Motor neuron (in vitro differentiated cells): ENCODE results near the gene MGAT3. TPM values are rescaled to one million over a fixed set of nuclear protein-coding genes. Genes with fewer than 3 reads are reported as not detected.

Experiments
- ATAC-seq, 8 experiments: fragments of 200-7000 bp; cut with Tn5 transposase; replicated peaks in 6 of 8; 2 replicates each; pipeline ENCODE4 v1.8.0; 2021; ENCODE audit warnings: mild to moderate bottlenecking in 8 of 8, moderate library complexity in 8 of 8
- H3K27ac ChIP-seq, 2 donors: fragments of 250-450 bp; sonication (Bioruptor Pico); 2 replicates each; pipeline ENCODE4 v1.9.0; 2021; ENCODE audit warnings: antibody characterized with exemption in 2 of 2, mild to moderate bottlenecking in 2 of 2, moderate library complexity in 1 of 2
- H3K4me1 ChIP-seq, 2 donors: fragments of 250-450 bp; sonication (Bioruptor Pico); replicated peaks in 1 of 2; 2 replicates each; pipeline ENCODE4 v1.6.1; 2021; ENCODE audit warnings: antibody characterized with exemption in 2 of 2, mild to moderate bottlenecking in 2 of 2, moderate library complexity in 1 of 2
- H3K4me3 ChIP-seq, 5 donors: fragments of 250-450 bp; sonication (Bioruptor Pico); 2 replicates each; pipeline ENCODE4 v1.9.0; 2021; ENCODE audit warnings: antibody characterized with exemption in 5 of 5, mild to moderate bottlenecking in 5 of 5, moderate library complexity in 4 of 5
- WGBS, 10 experiments: fragments of 450-650 bp; shearing (Covaris generic); methylation state at CpG; one replicate each; pipeline ENCODE4 v1.0.0; 2022; 5-methylcytosine and 5-hydroxymethylcytosine counted together
- in situ Hi-C, 9 experiments: fragments of 400-800 bp; cut with MboI; loops; one replicate each; pipeline ENCODE4 v1.15.0; 2021; ENCODE audit warnings: low sequenced_read_pairs in 9 of 9, low pct_unique_long_range_greater_than_20kb in 2 of 9; ENCODE audit not compliant: unreplicated experiment in 9 of 9
- total RNA-seq, 8 experiments: library from RNA; unstranded; fragments of 300-600 nt; gene quantifications; 2 replicates each; pipeline versions ENCODE4 v1.2.3 to v1.2.4, GENCODE V29; 2022

Gene MGAT3
- total RNA-seq, 8 experiments from 2014 or later: 17.5 to 28.6 (median 20.4) TPM

DNA sequence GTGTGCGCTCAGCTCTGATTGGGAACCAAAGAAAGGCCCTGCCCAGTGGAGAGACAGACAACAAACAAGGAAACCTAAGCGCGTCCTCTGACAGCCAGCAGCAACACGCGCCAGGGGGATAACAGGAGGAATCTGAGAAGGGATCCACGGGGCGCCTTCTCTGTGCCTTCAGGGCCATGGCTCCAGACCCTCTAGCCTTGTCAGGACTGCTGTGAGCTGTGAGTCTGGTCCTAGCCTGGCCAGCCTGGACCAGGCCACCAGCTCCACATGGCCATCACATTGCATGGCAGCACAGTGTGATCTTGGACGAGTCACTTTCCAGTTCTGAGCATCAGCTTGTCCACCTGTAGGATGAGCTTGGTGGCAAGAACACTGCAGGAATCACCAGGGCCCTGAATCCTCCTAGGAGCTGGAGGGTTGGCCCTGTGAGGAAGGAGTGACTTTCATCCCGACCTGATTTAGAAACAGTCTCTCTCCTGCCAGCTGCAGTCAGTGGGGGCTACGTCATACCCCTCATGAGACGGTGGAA, 11.8 kb upstream of the MGAT3 start:
- Histone ChIP-seq H3K4me3 (no peak overlapping the region), H3K27ac (no peak overlapping the region), H3K4me1 (peaks cover 8 to 10% of the 10 kb centered on the region in 2 donors)
- ATAC-seq: peak in 1 of 8 experiments; percentile 7
- in situ Hi-C loops: no loop called here
- 92 to 100% (median 98%) methylated on average over 2 to 7 of the region's 11 CpGs; no CpG with 5 or more reads in 5 of the 10 experiments for WGBS, 10 experiments

GRCh38 chr22:39445678-39446077, 11.1 kb upstream of the MGAT3 start:
- peak overlapping the region in 1 of 2 donors; percentile 33 for H3K27ac ChIP-seq
- H3K4me1 ChIP-seq: peaks cover 8 to 10% of the 10 kb centered on the region in 2 donors
- in situ Hi-C loops: no loop called here
- no peak overlapping the region for H3K4me3 ChIP-seq
- WGBS, 10 experiments: 67 to 93% methylated on average over 2 to 3 of the region's 9 CpGs; no CpG with 5 or more reads in 8 of the 10 experiments
- ATAC-seq: peak in 4 of 8 experiments; percentile 5 to 16 (median 13)

DNA sequence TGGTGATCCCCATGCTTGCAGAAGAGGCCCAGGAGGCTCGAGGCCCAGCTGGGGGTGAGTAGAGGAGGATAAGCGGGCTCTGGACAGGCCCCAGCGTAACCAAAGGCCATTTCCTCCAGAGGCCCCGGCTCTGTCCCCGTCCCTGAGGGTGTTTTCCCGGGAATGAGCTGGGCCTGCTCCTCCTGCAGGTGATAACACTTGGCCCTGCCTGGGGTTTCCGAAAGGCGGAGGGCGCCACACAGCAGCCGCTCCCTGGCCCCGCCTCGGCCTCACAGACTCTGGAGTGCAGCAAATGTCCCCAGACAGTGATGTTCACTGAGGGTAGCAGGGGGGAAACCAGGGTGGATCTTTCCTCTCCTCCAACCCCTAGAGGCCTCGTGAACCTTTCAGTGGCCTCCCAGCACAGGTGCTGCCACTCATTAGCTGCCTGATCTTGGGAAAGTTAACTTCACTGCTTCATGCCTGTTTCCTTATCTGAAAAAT, 10.5 kb upstream of the MGAT3 start:
- in situ Hi-C loops: no loop called here
- no peak overlapping the region for H3K4me3 ChIP-seq
- no peak overlapping the region for H3K27ac ChIP-seq
- ATAC-seq: peak in 6 of 8 experiments; percentile 11 to 50 (median 24)
- H3K4me1 ChIP-seq: peaks cover 8 to 10% of the 10 kb centered on the region in 2 donors
- WGBS, 10 experiments: 40 to 87% (median 55%) methylated on average over 1 to 10 of the region's 13 CpGs; no CpG with 5 or more reads in 6 of the 10 experiments

- Histone ChIP-seq H3K4me3 (no peak overlapping the region), H3K27ac (no peak overlapping the region), H3K4me1 (peaks cover 8 to 10% of the 10 kb centered on the region in 2 donors)
- in situ Hi-C loops: no loop called here
- peak in 4 of 8 experiments; percentile 9 to 19 (median 10) for ATAC-seq
- 62 to 78% (median 71%) methylated on average over 2 to 12 of the region's 19 CpGs; no CpG with 5 or more reads in 6 of the 10 experiments for WGBS, 10 experiments
Observed at GRCh38 chr22:39448205-39449054, 8.4 kb upstream of the MGAT3 start.

- WGBS, 10 experiments: 73 to 100% (median 90%) methylated on average over 1 to 4 of the region's 6 CpGs; no CpG with 5 or more reads in 4 of the 10 experiments
- ATAC-seq: no peak
- in situ Hi-C loops: no loop called here
Observed at GRCh38 chr22:39449708-39450107, 7.1 kb upstream of the MGAT3 start.

GRCh38 chr22:39450258-39450955, 6.4 kb upstream of the MGAT3 start:
- Histone ChIP-seq H3K27ac (no peak overlapping the region), H3K4me3 (no peak overlapping the region), H3K4me1 (peaks cover 11 to 18% of the 10 kb centered on the region in 2 donors)
- in situ Hi-C loops: no loop called here
- no peak for ATAC-seq
- 74 to 100% (median 83%) methylated on average over 1 to 5 of the region's 13 CpGs; no CpG with 5 or more reads in 3 of the 10 experiments for WGBS, 10 experiments

More at GRCh38 chr22:39449708-39450107, 7.1 kb upstream of the MGAT3 start:
- no peak overlapping the region for H3K4me3 ChIP-seq
- peaks cover 11 to 15% of the 10 kb centered on the region in 2 donors for H3K4me1 ChIP-seq
- H3K27ac ChIP-seq: no peak overlapping the region

DNA sequence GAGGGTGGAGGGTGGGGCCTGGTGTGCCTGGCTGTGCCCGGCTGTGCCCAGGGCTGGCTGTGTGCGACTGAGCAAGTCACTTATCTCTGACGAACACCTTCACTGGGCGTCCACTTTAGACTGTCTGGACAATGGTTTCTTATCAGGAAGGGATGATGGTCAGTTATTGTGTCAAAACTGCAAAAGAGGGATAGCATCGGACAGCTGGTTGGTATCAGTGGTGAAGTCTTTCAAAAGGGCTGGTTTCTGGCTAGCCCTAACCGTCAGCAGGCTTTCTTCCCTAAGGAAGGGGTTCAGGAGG, 4.1 kb upstream of the MGAT3 start:
- WGBS, 10 experiments: 54 to 100% (median 80%) methylated on average over 1 to 4 of the region's 6 CpGs; no CpG with 5 or more reads in 7 of the 10 experiments
- in situ Hi-C loops: no loop called here
- peak in 2 of 8 experiments; percentile 1 to 6 for ATAC-seq
- Histone ChIP-seq H3K4me1 (peaks cover 5 to 16% of the 10 kb centered on the region in 2 donors), H3K4me3 (no peak overlapping the region), H3K27ac (no peak overlapping the region)

DNA sequence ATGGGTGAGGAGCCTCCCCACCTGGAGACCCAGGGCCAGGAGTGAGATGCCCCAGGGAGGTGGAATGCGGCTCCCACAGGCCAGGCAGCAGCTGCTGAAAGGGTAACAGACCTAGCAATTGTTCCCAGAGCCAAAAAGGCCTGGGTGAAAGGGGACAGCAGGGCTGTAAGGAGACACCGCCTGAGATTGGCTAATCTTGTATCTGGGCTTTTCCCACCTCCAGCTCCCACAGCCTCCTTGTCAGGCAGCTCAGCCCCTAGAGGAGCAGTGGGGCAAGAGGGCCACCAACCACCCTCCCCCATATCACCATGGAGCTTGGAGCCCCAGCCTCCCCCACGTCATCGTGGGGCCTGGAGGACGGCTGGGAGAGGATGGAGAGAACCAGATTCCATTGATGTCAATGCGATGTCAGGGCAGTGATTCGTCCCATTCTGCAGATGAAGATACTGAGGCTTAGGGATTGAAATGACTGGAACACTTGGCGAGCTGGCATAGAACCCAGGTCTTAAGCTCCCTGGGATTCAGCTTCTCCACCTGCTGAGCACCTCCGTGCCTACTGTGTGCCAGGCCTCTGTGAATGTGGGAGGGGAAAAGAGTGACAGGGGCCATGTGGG, 2.9 kb upstream of the MGAT3 start:
- WGBS, 10 experiments: 78 to 100% methylated on average over 1 to 3 of the region's 9 CpGs; no CpG with 5 or more reads in 8 of the 10 experiments
- Histone ChIP-seq H3K27ac (no peak overlapping the region), H3K4me1 (peaks cover 5 to 17% of the 10 kb centered on the region in 2 donors), H3K4me3 (no peak overlapping the region)
- in situ Hi-C loops: no loop called here
- ATAC-seq: no peak

DNA sequence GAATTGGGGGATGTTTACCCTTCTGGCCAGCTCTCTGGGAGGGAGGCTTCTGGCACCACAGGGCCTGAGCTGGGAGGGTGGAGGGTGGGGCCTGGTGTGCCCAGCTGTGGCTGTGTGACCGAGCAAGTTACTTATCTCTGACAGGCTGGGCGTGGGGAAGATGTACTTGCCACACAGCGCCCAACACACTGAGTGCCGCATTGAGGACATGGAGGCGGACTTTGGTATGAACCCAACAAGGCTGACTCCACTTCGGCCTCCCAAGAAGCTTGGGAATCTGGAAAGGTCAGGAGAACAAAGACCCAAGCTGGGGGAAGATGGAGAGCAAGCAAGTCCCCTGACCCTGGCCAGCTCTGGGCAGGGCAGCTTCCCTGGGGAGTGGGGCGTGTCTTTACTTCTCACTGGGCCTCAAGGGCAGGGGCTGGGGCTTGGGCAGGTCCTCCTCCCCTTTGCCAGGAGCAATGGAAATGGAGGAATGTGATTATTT, 2.4 kb upstream of the MGAT3 start:
- Histone ChIP-seq H3K27ac (no peak overlapping the region), H3K4me3 (no peak overlapping the region), H3K4me1 (peaks cover 5 to 21% of the 10 kb centered on the region in 2 donors)
- ATAC-seq: peak in 3 of 8 experiments; percentile 34 to 58 (median 48)
- 0 to 63% (median 37%) methylated on average over 1 to 6 of the region's 7 CpGs; no CpG with 5 or more reads in 6 of the 10 experiments for WGBS, 10 experiments
- in situ Hi-C loops: no loop called here

GRCh38 chr22:39457198-39457555, 365 bp downstream of the MGAT3 start:
- in situ Hi-C loops: no loop called here
- Histone ChIP-seq H3K4me1 (peaks cover 5 to 21% of the 10 kb centered on the region in 2 donors), H3K4me3 (peak overlapping the region; percentile 55 to 98 (median 58)), H3K27ac (peak overlapping the region; percentile 85 to 89)
- WGBS, 10 experiments: 10% methylated on average over 2 of the region's 63 CpGs; no CpG with 5 or more reads in 9 of the 10 experiments
- peak in 5 of 8 experiments; percentile 4 to 44 (median 35) for ATAC-seq

- peak; percentile 12 to 75 (median 64) for ATAC-seq
- Histone ChIP-seq H3K4me1 (peaks cover 10 to 24% of the 10 kb centered on the region in 2 donors), H3K27ac (peak overlapping the region; percentile 85 to 89), H3K4me3 (peak overlapping the region; percentile 55 to 98 (median 58))
- in situ Hi-C loops: no loop called here
- WGBS, 10 experiments: no CpG with 5 or more reads among the region's 83 CpGs
Observed at GRCh38 chr22:39457556-39458443, 988 bp downstream of the MGAT3 start.
